ENCODE results near the gene ACAP3. TPM values are rescaled to one million over a fixed set of nuclear protein-coding genes. Genes with fewer than 3 reads are reported as not detected.

The ACAP3 gene
- total and polyA plus RNA-seq, 2 experiments from 2014 or later, result 8.1 to 31.9 TPM

DNA sequence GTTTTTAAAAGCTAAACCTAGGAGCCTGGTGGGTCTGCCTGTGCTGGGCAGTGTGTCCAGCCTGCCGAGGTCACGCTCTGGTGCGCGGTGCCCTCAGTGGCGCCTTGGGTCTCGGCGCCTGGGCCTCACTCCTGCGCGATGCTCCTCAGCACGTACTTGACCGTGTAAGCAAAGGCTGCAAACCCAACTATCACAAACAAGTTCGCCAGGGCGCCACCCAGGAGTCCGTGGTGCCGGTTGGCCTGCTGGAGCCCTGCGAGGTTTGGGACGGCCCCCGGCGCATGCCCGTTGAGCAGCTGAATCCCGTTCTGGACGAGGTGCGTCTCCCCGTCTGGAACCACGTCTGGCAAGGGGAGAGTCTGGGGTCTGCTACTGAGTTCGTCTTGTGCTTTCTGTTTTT lies 52.7 kb downstream of the ACAP3 start (continued):
- TF ChIP-seq REST (IDR thresholded peaks at IDR 0.05; ENCODE audit: unreplicated experiment), result no peak
- no peak for TF ChIP-seq POLR2AphosphoS5 (IDR thresholded peaks at IDR 0.05; ENCODE audit: low read depth)
- no peak for TF ChIP-seq ETS1 (IDR thresholded peaks at IDR 0.05)
- no peak for TF ChIP-seq NANOG (IDR thresholded peaks at IDR 0.05; ENCODE audit: borderline replicate concordance)
- TF ChIP-seq EZH2 (IDR thresholded peaks at IDR 0.05; ENCODE audit: low read depth, unreplicated experiment), result no peak
- TF ChIP-seq EZH2phosphoT487 (IDR thresholded peaks at IDR 0.05; ENCODE audit: unreplicated experiment), result no peak

DNA sequence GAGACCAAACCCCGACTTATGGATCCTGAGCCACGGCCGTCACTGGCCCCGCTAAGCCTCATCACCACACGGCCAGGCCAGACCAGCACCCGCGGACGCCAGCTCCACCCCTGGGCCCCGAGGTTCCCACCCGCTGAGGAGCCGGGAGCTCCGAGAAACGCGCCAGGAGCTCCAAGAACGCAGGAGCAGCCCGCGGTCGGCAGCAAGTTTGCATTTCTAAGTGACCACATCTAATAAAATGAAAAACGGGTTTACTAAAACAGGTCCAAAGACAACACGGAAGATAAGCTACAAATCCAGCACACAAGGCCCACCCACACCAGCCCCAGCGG lies 53.1 kb downstream of the ACAP3 start:
- peaks cover 13% of the 10 kb centered on the region; the same call in 1 of the 2 replicates for H3F3A ChIP-seq (replicated peaks; ENCODE audit: low read depth)
- H3K9me3 Mint-ChIP-seq, result no peaks in the 10 kb centered on the region
- H3K4me1 ChIP-seq (ENCODE audit: insufficient read depth), result peaks cover 9% of the 10 kb centered on the region
- H2AFZ ChIP-seq, result no peak overlapping the region
- peaks cover 8% of the 10 kb centered on the region for H3K27me3 Mint-ChIP-seq (ENCODE audit: insufficient read depth, low read depth, poor library complexity)
- H3K9me2 ChIP-seq (ENCODE audit: insufficient read depth), result no peaks in the 10 kb centered on the region
- no peaks in the 10 kb centered on the region for H3K27me3 ChIP-seq (ENCODE audit: insufficient read depth)
- H4K20me1 ChIP-seq (replicated peaks; ENCODE audit: insufficient read depth), result peaks cover 2% of the 10 kb centered on the region
- H3K4me3 ChIP-seq, result no peak overlapping the region
- H3K79me2 ChIP-seq (replicated peaks; ENCODE audit: insufficient read depth), result peaks cover 2% of the 10 kb centered on the region; the same call in 1 of the 2 replicates
- H3K4me2 ChIP-seq, result no peak overlapping the region
- no peak overlapping the region for H3K27ac Mint-ChIP-seq
- peaks cover 53% of the 10 kb centered on the region for H3K36me3 Mint-ChIP-seq (ENCODE audit: low read depth)
- H3K4me1 Mint-ChIP-seq, result peaks cover 24% of the 10 kb centered on the region
- ATAC-seq (no peak), DNase-seq (ENCODE audit: low spot score) (no peak)
- H3K4me3 Mint-ChIP-seq, result no peak overlapping the region
- no peak overlapping the region for H3K27ac ChIP-seq (ENCODE audit: low read depth)
- peaks cover 6% of the 10 kb centered on the region; the same call in 1 of the 2 replicates for H3K36me3 ChIP-seq (ENCODE audit: insufficient read depth)
- TF ChIP-seq STAT1 (IDR thresholded peaks at IDR 0.05; ENCODE audit: unreplicated experiment), result no peak
- TF ChIP-seq ZNF462 (CRISPR knock-in tag; IDR thresholded peaks at IDR 0.05), result no peak
- TF ChIP-seq CREB1 (CRISPR knock-in tag; IDR thresholded peaks at IDR 0.05; ENCODE audit: low read depth), result no peak
- no peak for TF ChIP-seq JUNB (IDR thresholded peaks at IDR 0.05; ENCODE audit: unreplicated experiment)
- no peak for TF ChIP-seq ETS1 (IDR thresholded peaks at IDR 0.05)
- TF ChIP-seq ZNF114 (CRISPR knock-in tag; IDR thresholded peaks at IDR 0.05), result no peak
- no peak for TF ChIP-seq ZNF331 (CRISPR knock-in tag; IDR thresholded peaks at IDR 0.05; ENCODE audit: low read depth)
- TF ChIP-seq NANOG (IDR thresholded peaks at IDR 0.05; ENCODE audit: borderline replicate concordance), result no peak

Data from GM23338 (cell line).